Measurements from ENCODE around the gene TMEM250. TPM values are rescaled to one million over a fixed set of nuclear protein-coding genes. Genes with fewer than 3 reads are reported as not detected.

Gene TMEM250
- polyA plus RNA-seq, 1 of the 3 experiments (the other 2 are of a cell fraction): 25.9 TPM

DNA sequence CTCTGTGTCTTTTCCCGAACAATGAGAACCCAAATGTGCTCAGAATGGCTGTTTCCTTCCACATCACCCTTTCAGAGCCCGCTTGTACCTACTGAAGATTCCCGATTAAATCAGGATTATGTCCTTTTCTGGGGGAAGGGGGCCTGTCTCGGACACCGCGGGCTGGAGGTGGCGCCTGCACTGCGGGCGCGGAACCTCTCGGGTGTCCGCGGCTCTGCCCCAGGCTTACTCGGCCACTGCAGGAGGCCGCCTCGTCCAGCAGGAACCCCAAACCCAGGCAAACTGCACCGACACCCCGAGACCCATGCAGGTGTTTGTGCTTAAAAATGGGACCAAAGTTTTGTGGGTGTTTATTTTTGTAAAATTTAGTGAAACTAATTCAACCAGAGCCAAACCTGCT lies 8.6 kb upstream of the TMEM250 start:
- no peak overlapping the region for H3K9ac ChIP-seq
- H3K79me2 ChIP-seq (ENCODE audit: insufficient read depth): no peaks in the 10 kb centered on the region
- no peaks in the 10 kb centered on the region for H4K20me1 ChIP-seq (ENCODE audit: insufficient read depth)
- ChIA-PET CTCF (interaction anchor here (1.2 kb wide), 1 partner anchor 111 kb away, joined by 3 read pairs; no protein-coding TSS in a partner anchor), POLR2A (no interaction called here)
- no peaks in the 10 kb centered on the region for H3K36me3 ChIP-seq (replicated peaks in 1 of 2; ENCODE audit: control insufficient read depth in 1 of 2, insufficient read depth in 2 of 2, low read length in 1 of 2)
- TF ChIP-seq, protein P1, sequence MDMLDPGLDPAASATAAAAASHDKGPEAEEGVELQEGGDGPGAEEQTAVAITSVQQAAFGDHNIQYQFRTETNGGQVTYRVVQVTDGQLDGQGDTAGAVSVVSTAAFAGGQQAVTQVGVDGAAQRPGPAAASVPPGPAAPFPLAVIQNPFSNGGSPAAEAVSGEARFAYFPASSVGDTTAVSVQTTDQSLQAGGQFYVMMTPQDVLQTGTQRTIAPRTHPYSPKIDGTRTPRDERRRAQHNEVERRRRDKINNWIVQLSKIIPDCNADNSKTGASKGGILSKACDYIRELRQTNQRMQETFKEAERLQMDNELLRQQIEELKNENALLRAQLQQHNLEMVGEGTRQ (IDR thresholded peaks at IDR 0.05; ENCODE audit: borderline replicate concordance, low read depth, low read length): no peak
- TF ChIP-seq ELF1 (IDR thresholded peaks at IDR 0.05): no peak
- TF ChIP-seq RAD21 (IDR thresholded peaks at IDR 0.05; ENCODE audit: low read length): no peak
- TF ChIP-seq, protein P2, sequence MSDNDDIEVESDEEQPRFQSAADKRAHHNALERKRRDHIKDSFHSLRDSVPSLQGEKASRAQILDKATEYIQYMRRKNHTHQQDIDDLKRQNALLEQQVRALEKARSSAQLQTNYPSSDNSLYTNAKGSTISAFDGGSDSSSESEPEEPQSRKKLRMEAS (IDR thresholded peaks at IDR 0.05; ENCODE audit: low read depth): no peak
- TF ChIP-seq, protein P3, sequence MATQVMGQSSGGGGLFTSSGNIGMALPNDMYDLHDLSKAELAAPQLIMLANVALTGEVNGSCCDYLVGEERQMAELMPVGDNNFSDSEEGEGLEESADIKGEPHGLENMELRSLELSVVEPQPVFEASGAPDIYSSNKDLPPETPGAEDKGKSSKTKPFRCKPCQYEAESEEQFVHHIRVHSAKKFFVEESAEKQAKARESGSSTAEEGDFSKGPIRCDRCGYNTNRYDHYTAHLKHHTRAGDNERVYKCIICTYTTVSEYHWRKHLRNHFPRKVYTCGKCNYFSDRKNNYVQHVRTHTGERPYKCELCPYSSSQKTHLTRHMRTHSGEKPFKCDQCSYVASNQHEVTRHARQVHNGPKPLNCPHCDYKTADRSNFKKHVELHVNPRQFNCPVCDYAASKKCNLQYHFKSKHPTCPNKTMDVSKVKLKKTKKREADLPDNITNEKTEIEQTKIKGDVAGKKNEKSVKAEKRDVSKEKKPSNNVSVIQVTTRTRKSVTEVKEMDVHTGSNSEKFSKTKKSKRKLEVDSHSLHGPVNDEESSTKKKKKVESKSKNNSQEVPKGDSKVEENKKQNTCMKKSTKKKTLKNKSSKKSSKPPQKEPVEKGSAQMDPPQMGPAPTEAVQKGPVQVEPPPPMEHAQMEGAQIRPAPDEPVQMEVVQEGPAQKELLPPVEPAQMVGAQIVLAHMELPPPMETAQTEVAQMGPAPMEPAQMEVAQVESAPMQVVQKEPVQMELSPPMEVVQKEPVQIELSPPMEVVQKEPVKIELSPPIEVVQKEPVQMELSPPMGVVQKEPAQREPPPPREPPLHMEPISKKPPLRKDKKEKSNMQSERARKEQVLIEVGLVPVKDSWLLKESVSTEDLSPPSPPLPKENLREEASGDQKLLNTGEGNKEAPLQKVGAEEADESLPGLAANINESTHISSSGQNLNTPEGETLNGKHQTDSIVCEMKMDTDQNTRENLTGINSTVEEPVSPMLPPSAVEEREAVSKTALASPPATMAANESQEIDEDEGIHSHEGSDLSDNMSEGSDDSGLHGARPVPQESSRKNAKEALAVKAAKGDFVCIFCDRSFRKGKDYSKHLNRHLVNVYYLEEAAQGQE (IDR thresholded peaks at IDR 0.05; ENCODE audit: low read depth, low read length): no peak
- TF ChIP-seq EZH2phosphoT487 (IDR thresholded peaks at IDR 0.05; ENCODE audit: borderline replicate concordance, low read depth): no peak
- no peak for TF ChIP-seq CHD2 (IDR thresholded peaks at IDR 0.05; ENCODE audit: low read length, partially characterized antibody)
- TF ChIP-seq RFX5 (IDR thresholded peaks at IDR 0.05; ENCODE audit: low read length): no peak
- no peak overlapping the region for H3K4me3 ChIP-seq (ENCODE audit: low read depth in 2 of 2, low read length in 1 of 2)
- H3K9me3 ChIP-seq: no peaks in the 10 kb centered on the region
- no peak for DNase-seq
- peaks cover 28% of the 10 kb centered on the region for H3K27me3 ChIP-seq (ENCODE audit: insufficient read depth)
- no peak overlapping the region for H3K27ac ChIP-seq (ENCODE audit: low read depth in 2 of 2, low read length in 1 of 2)
- H3K9me2 ChIP-seq: no peaks in the 10 kb centered on the region
- no peak overlapping the region for H2AFZ ChIP-seq (ENCODE audit: low read depth)
- no peak overlapping the region for H3K4me2 ChIP-seq
- peaks cover 0 to 5% of the 10 kb centered on the region in 2 experiments; a peak in 1 of 4 replicates for H3K4me1 ChIP-seq (ENCODE audit: control insufficient read depth in 1 of 2, insufficient read depth in 2 of 2, low read depth in 1 of 2, low read length in 1 of 2)
- H3F3A ChIP-seq (replicated peaks; ENCODE audit: insufficient read depth): no peaks in the 10 kb centered on the region
- 64% methylated on average over 7 of the region's 18 CpGs for WGBS (ENCODE audit: low lambda C conversion rate)

DNA sequence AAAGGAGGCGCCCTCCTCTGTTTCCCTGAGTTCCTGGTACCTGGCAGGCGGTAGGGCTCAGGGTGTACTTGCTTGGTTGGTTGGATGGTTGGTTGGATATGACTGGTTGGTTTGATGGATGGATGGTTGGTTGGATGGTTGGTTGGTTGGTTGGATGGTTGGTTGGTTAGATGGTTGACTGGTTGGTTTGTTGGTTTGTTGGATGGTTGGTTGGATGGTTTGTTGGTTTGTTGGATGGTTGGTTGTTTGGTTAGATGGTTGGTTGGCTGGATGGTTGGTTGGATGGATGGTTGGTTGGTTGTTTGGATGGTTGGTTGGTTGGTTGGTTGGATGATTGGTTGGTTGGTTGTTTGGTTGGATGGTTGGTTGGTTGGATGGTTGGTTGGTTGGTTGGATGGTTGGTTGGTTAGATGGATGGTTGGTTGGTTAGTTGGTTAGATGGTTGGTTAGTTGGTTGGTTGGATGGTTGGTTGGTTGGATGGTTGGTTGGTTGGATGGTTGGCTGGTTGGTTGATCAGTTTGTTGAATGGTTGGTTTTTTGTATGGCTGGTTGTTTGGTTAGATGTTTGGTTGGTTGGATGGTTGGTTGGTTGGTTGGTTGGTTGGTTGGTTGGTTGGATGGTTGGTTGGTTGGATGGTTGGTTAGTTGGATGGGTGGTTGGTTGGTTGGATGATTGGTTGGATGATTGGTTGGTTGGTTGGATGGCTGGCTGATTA lies 6.5 kb upstream of the TMEM250 start:
- Histone ChIP-seq H2AFZ (ENCODE audit: low read depth) (no peak overlapping the region), H3K79me2 (ENCODE audit: insufficient read depth) (no peaks in the 10 kb centered on the region), H3F3A (replicated peaks; ENCODE audit: insufficient read depth) (peaks cover 3% of the 10 kb centered on the region), H4K20me1 (ENCODE audit: insufficient read depth) (no peaks in the 10 kb centered on the region), H3K9me2 (no peaks in the 10 kb centered on the region), H3K4me3 (ENCODE audit: low read depth in 2 of 2, low read length in 1 of 2) (no peak overlapping the region), H3K36me3 (replicated peaks in 1 of 2; ENCODE audit: control insufficient read depth in 1 of 2, insufficient read depth in 2 of 2, low read length in 1 of 2) (no peaks in the 10 kb centered on the region), H3K27me3 (ENCODE audit: insufficient read depth) (peaks cover 22% of the 10 kb centered on the region), H3K4me2 (no peak overlapping the region), H3K9me3 (no peaks in the 10 kb centered on the region), H3K27ac (ENCODE audit: low read depth in 2 of 2, low read length in 1 of 2) (no peak overlapping the region), H3K4me1 (ENCODE audit: control insufficient read depth in 1 of 2, insufficient read depth in 2 of 2, low read depth in 1 of 2, low read length in 1 of 2) (peaks cover 0 to 5% of the 10 kb centered on the region in 2 experiments; a peak in 1 of 4 replicates), H3K9ac (no peak overlapping the region)
- DNase-seq: no peak
- ChIA-PET CTCF (interaction anchor here (0.7 to 6.1 kb wide), 6 partner anchors 11 to 160 kb away, joined by 3 to 174 read pairs (median 6); partner anchors contain the start of gene UBAC1), POLR2A (no interaction called here)
- 43% methylated on average over 2 of the region's 2 CpGs for WGBS (ENCODE audit: low lambda C conversion rate)
- no peak for TF ChIP-seq RXRA (IDR thresholded peaks at IDR 0.05; ENCODE audit: borderline replicate concordance, low read depth)
- TF ChIP-seq, protein P2 (IDR thresholded peaks at IDR 0.05; ENCODE audit: low read depth): no peak
- TF ChIP-seq TCF12 (IDR thresholded peaks at IDR 0.05): no peak
- TF ChIP-seq EZH2phosphoT487 (IDR thresholded peaks at IDR 0.05; ENCODE audit: borderline replicate concordance, low read depth): no peak
- TF ChIP-seq MEF2A (IDR thresholded peaks at IDR 0.05; ENCODE audit: borderline replicate concordance, low read depth): no peak
- TF ChIP-seq JUND (IDR thresholded peaks at IDR 0.05): no peak
- TF ChIP-seq EP300 (IDR thresholded peaks at IDR 0.05; ENCODE audit: borderline replicate concordance in 1 of 2, low read depth in 1 of 2, low read length in 1 of 2): no peak
- TF ChIP-seq, protein P3 (IDR thresholded peaks at IDR 0.05; ENCODE audit: low read depth, low read length): no peak
- no peak for TF ChIP-seq CHD2 (IDR thresholded peaks at IDR 0.05; ENCODE audit: low read length, partially characterized antibody)
- no peak for TF ChIP-seq SMC3 (IDR thresholded peaks at IDR 0.05; ENCODE audit: low read depth, low read length)
- no peak for TF ChIP-seq FOSL2 (IDR thresholded peaks at IDR 0.05; ENCODE audit: borderline replicate concordance, low read depth)
- TF ChIP-seq, protein P4, sequence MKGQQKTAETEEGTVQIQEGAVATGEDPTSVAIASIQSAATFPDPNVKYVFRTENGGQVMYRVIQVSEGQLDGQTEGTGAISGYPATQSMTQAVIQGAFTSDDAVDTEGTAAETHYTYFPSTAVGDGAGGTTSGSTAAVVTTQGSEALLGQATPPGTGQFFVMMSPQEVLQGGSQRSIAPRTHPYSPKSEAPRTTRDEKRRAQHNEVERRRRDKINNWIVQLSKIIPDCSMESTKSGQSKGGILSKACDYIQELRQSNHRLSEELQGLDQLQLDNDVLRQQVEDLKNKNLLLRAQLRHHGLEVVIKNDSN (IDR thresholded peaks at IDR 0.05; ENCODE audit: borderline replicate concordance, low read depth): no peak

All from SK-N-SH (cell line).